Activated naive CD4-positive, alpha-beta T cell (primary cell): ENCODE measurements around the gene TMEM19.

Experiments
- DNase-seq, 4 experiments: peaks; one replicate each; lab custom pipeline; 2025; lab: John Stamatoyannopoulos, UW

TMEM19 gene

GRCh38 chr12:71685914-71686657 lies at the start of gene TMEM19:
TSS of gene TMEM19 (plus strand) at chr12:71686082. CDS start at chr12:71686681, 599 bp downstream.
- DNase-seq: peak; percentile 58 to 80 (median 76)

- no peak for DNase-seq
Measured at GRCh38 chr12:71636704-71637115, 49.2 kb upstream of the TMEM19 start.

GRCh38 chr12:71638499-71638898 lies 47.4 kb upstream of the TMEM19 start:
- no peak for DNase-seq

- no peak for DNase-seq
Measured at GRCh38 chr12:71639341-71639760, 46.5 kb upstream of the TMEM19 start.

GRCh38 chr12:71640316-71640715 lies 45.6 kb upstream of the TMEM19 start:
- no peak for DNase-seq

- no peak for DNase-seq
Measured at GRCh38 chr12:71641390-71641789, 44.5 kb upstream of the TMEM19 start.

GRCh38 chr12:71642264-71642663 lies 43.6 kb upstream of the TMEM19 start:
- no peak for DNase-seq

GRCh38 chr12:71645268-71645667 lies 40.6 kb upstream of the TMEM19 start:
- DNase-seq: no peak

GRCh38 chr12:71646512-71646911 lies 39.4 kb upstream of the TMEM19 start:
- no peak for DNase-seq

GRCh38 chr12:71648537-71648936 lies 37.3 kb upstream of the TMEM19 start:
- no peak for DNase-seq

GRCh38 chr12:71649401-71649800 lies 36.5 kb upstream of the TMEM19 start:
- no peak for DNase-seq

- DNase-seq: no peak
Measured at GRCh38 chr12:71652656-71653055, 33.2 kb upstream of the TMEM19 start.

- no peak for DNase-seq
Measured at GRCh38 chr12:71653137-71653536, 32.7 kb upstream of the TMEM19 start.

- DNase-seq: no peak
Measured at GRCh38 chr12:71654200-71654599, 31.7 kb upstream of the TMEM19 start.

- no peak for DNase-seq
Measured at GRCh38 chr12:71655495-71655894, 30.4 kb upstream of the TMEM19 start.

- no peak for DNase-seq
Measured at GRCh38 chr12:71655907-71656306, 30.0 kb upstream of the TMEM19 start.

GRCh38 chr12:71656740-71657139 lies 29.1 kb upstream of the TMEM19 start:
- DNase-seq: no peak

- no peak for DNase-seq
Measured at GRCh38 chr12:71661977-71662530, 23.8 kb upstream of the TMEM19 start.

GRCh38 chr12:71662849-71663560 lies 22.9 kb upstream of the TMEM19 start:
- DNase-seq: peak; percentile 60 to 66 (median 62)

- DNase-seq: peak; percentile 61 to 87 (median 74)
Measured at GRCh38 chr12:71663561-71664410, 22.1 kb upstream of the TMEM19 start, which contains the start of the genes THAP2 and ZFC3H1. TSS of gene THAP2 (plus strand) at chr12:71664301. CDS start at chr12:71664510, 209 bp downstream. TSS of gene ZFC3H1 (minus strand) at chr12:71663848. CDS start at chr12:71663610, 238 bp downstream.

GRCh38 chr12:71664411-71665089 lies 21.3 kb upstream of the TMEM19 start:
- peak in 3 of 4 experiments; percentile 55 to 67 (median 62) for DNase-seq
